HEK293 (cell line): Measurements from ENCODE around the gene INPP5A.
A peak's percentile ranks its signal among the peaks of the same experiment; 100 is the strongest.

ENCODE experiments used
- CTCF ChIA-PET: fragments of 350-600 bp; formaldehyde crosslinking; extraction: SDS; loops from one replicate; lab custom pipeline; 2021; ENCODE audit warnings: antibody characterized with exemption; lab: Yijun Ruan, JAX
- POLR2A ChIA-PET: fragments of 300-600 bp; formaldehyde crosslinking; extraction: SDS; loops from one replicate; lab custom pipeline; 2020; ENCODE audit warnings: antibody characterized with exemption, inconsistent platforms; lab: Yijun Ruan, JAX
- H3K27ac ChIP-seq: fragments of 200-500 bp; sonication (Bioruptor generic); 2 replicates; pipeline ENCODE4 v1.5.1; 2014; ENCODE audit warnings: low read depth, low read length, control low read depth, inconsistent platforms; ENCODE audit errors: extremely low read depth
- H3K36me3 ChIP-seq, 2 experiments: fragments of 200-500 bp in 1 of 2; sonication (Bioruptor generic) in 1 of 2; 1 replicate in 1 of 2; 2 replicates in 1 of 2; pipeline ENCODE4 v1.5.1; 2014 to 2017; ENCODE audit warnings: inconsistent platforms in 2 of 2, low read length in 2 of 2; ENCODE audit not compliant: control insufficient read depth in 2 of 2, insufficient read depth in 1 of 2
- H3K4me1 ChIP-seq: fragments of 200-500 bp; sonication (Bioruptor generic); 2 replicates; pipeline ENCODE4 v1.5.1; 2014; ENCODE audit warnings: mild to moderate bottlenecking, low read length, inconsistent platforms; ENCODE audit not compliant: control insufficient read depth, insufficient read depth
- H3K4me3 ChIP-seq: 2 replicates; pipeline ENCODE4 v1.5.1; 2011; ENCODE audit warnings: low read depth, mild to moderate bottlenecking, control low read depth, low read length, moderate library complexity
- H3K9me3 ChIP-seq: fragments of 200-500 bp; sonication (Bioruptor generic); 2 replicates; pipeline ENCODE4 v1.5.1; 2014; ENCODE audit warnings: low read depth, low read length, inconsistent platforms; ENCODE audit not compliant: control insufficient read depth, insufficient read depth
- EGR2 ChIP-seq: fragments of 450-650 bp; formaldehyde crosslinking; IDR thresholded peaks from 2 replicates; pipeline ENCODE4 v1.5.1; 2016; ENCODE audit warnings: low read depth, missing biosample characterization, missing genetic modification characterization
- HOXA7 ChIP-seq: sonication (generic); formaldehyde crosslinking; IDR thresholded peaks from 2 replicates; pipeline ENCODE4 v1.8.1; 2022; ENCODE audit warnings: missing genetic modification reagents, borderline replicate concordance
- HOXD13 ChIP-seq: sonication (generic); formaldehyde crosslinking; IDR thresholded peaks from 2 replicates; pipeline ENCODE4 v1.8.0; 2022; ENCODE audit warnings: missing genetic modification reagents, borderline replicate concordance
- KLF7 ChIP-seq: fragments of 450-650 bp; formaldehyde crosslinking; IDR thresholded peaks from 2 replicates; pipeline ENCODE4 v1.5.1; 2016; ENCODE audit warnings: missing biosample characterization, missing genetic modification characterization, borderline replicate concordance
- KLF8 ChIP-seq: fragments of 450-650 bp; formaldehyde crosslinking; IDR thresholded peaks from 2 replicates; pipeline ENCODE4 v1.5.1; 2016; ENCODE audit warnings: missing biosample characterization, missing genetic modification characterization
- PATZ1 ChIP-seq: fragments of 450-650 bp; formaldehyde crosslinking; IDR thresholded peaks from 2 replicates; pipeline ENCODE4 v1.5.1; 2016; ENCODE audit warnings: missing biosample characterization, missing genetic modification characterization
- PBX3 ChIP-seq: sonication (generic); formaldehyde crosslinking; IDR thresholded peaks from 2 replicates; pipeline ENCODE4 v1.8.1; 2022; ENCODE audit warnings: mild to moderate bottlenecking, moderate library complexity, missing genetic modification reagents
- SCRT2 ChIP-seq: fragments of 450-650 bp; formaldehyde crosslinking; IDR thresholded peaks from 2 replicates; pipeline ENCODE4 v1.5.1; 2016; ENCODE audit warnings: missing biosample characterization, missing genetic modification characterization
- WT1 ChIP-seq: fragments of 450-650 bp; formaldehyde crosslinking; IDR thresholded peaks from 2 replicates; pipeline ENCODE4 v1.5.1; 2016; ENCODE audit warnings: missing biosample characterization, missing genetic modification characterization
- ZBTB8A ChIP-seq: fragments of 450-650 bp; formaldehyde crosslinking; IDR thresholded peaks from 2 replicates; pipeline ENCODE4 v1.5.1; 2016; ENCODE audit warnings: missing biosample characterization, missing genetic modification characterization
- ZEB2 ChIP-seq: fragments of 450-650 bp; formaldehyde crosslinking; IDR thresholded peaks from 2 replicates; pipeline ENCODE4 v1.5.1; 2016; ENCODE audit warnings: missing biosample characterization, missing genetic modification characterization
- ZFHX2 ChIP-seq: fragments of 450-650 bp; formaldehyde crosslinking; conservative IDR thresholded peaks from 2 replicates; pipeline ENCODE4 v1.5.1; 2016; ENCODE audit warnings: missing biosample characterization, missing genetic modification characterization
- ZNF148 ChIP-seq: fragments of 450-650 bp; formaldehyde crosslinking; IDR thresholded peaks from 2 replicates; pipeline ENCODE4 v1.5.0; 2017; ENCODE audit warnings: missing biosample characterization, missing genetic modification characterization, borderline replicate concordance
- ZNF23 ChIP-seq: fragments of 450-650 bp; formaldehyde crosslinking; IDR thresholded peaks from 2 replicates; pipeline ENCODE4 v1.5.1; 2016; ENCODE audit warnings: missing biosample characterization, missing genetic modification characterization, borderline replicate concordance
- ZNF48 ChIP-seq: fragments of 450-650 bp; formaldehyde crosslinking; IDR thresholded peaks from 2 replicates; pipeline ENCODE4 v1.5.1; 2016; ENCODE audit warnings: missing biosample characterization, missing genetic modification characterization
- ZNF600 ChIP-seq: fragments of 450-650 bp; formaldehyde crosslinking; IDR thresholded peaks from 2 replicates; pipeline ENCODE4 v1.5.1; 2016; ENCODE audit warnings: missing biosample characterization, missing genetic modification characterization
- ZNF621 ChIP-seq: fragments of 450-650 bp; formaldehyde crosslinking; IDR thresholded peaks from 2 replicates; pipeline ENCODE4 v1.5.1; 2017; ENCODE audit warnings: missing biosample characterization, missing genetic modification characterization
- ZNF747 ChIP-seq: fragments of 450-650 bp; formaldehyde crosslinking; IDR thresholded peaks from 2 replicates; pipeline ENCODE4 v1.5.1; 2016; ENCODE audit warnings: missing biosample characterization, missing genetic modification characterization
- ZNF792 ChIP-seq: fragments of 450-650 bp; formaldehyde crosslinking; IDR thresholded peaks from 2 replicates; pipeline ENCODE4 v1.5.1; 2016; ENCODE audit warnings: missing biosample characterization, missing genetic modification characterization
- ZNF837 ChIP-seq: fragments of 450-650 bp; formaldehyde crosslinking; IDR thresholded peaks from 2 replicates; pipeline ENCODE4 v1.5.1; 2016; ENCODE audit warnings: missing biosample characterization, missing genetic modification characterization
- ZNF843 ChIP-seq: fragments of 450-650 bp; formaldehyde crosslinking; IDR thresholded peaks from 2 replicates; pipeline ENCODE4 v1.5.1; 2016; ENCODE audit warnings: missing biosample characterization, missing genetic modification characterization
- ZSCAN18 ChIP-seq: fragments of 450-650 bp; formaldehyde crosslinking; IDR thresholded peaks from 2 replicates; pipeline ENCODE4 v1.5.1; 2016; ENCODE audit warnings: missing biosample characterization, missing genetic modification characterization

Gene INPP5A

GRCh38 chr10:132728741-132729140 is 191.2 kb downstream of the INPP5A start:
- no peaks in the 10 kb centered on the region for H3K4me1 ChIP-seq
- TF ChIP-seq HOXD13 (CRISPR knock-in tag) (no peak), EGR2 (no peak), ZNF600 (tag by site-specific recombination) (no peak), HOXA7 (CRISPR knock-in tag) (no peak)
- TF ChIP-seq, all 188 proteins: peak for 0
- CTCF ChIA-PET, result no interaction called here
- H3K9me3 ChIP-seq, result no peaks in the 10 kb centered on the region
- no peaks in the 10 kb centered on the region for H3K36me3 ChIP-seq
- POLR2A ChIA-PET, result no interaction called here
- no peak overlapping the region for H3K4me3 ChIP-seq
- H3K27ac ChIP-seq, result no peak overlapping the region

GRCh38 chr10:132729810-132730572 is 192.4 kb downstream of the INPP5A start:
- TF ChIP-seq ZNF837 (tag by site-specific recombination) (no peak), PBX3 (CRISPR knock-in tag) (no peak), ZNF747 (tag by site-specific recombination) (no peak), ZNF792 (tag by site-specific recombination) (no peak), EGR2 (peak; percentile 93), ZFHX2 (peak; percentile 84), PATZ1 (tag by site-specific recombination) (no peak), ZNF148 (tag by site-specific recombination) (no peak)
- Histone ChIP-seq H3K9me3 (no peaks in the 10 kb centered on the region), H3K4me1 (no peaks in the 10 kb centered on the region), H3K4me3 (no peak overlapping the region), H3K27ac (no peak overlapping the region), H3K36me3 (no peaks in the 10 kb centered on the region)
- ChIA-PET CTCF (no interaction called here), POLR2A (no interaction called here)

GRCh38 chr10:132730573-132730953 is 193.0 kb downstream of the INPP5A start:
- no peak overlapping the region for H3K4me3 ChIP-seq
- no peaks in the 10 kb centered on the region for H3K4me1 ChIP-seq
- H3K36me3 ChIP-seq, result no peaks in the 10 kb centered on the region
- ChIA-PET POLR2A (no interaction called here), CTCF (no interaction called here)
- no peaks in the 10 kb centered on the region for H3K9me3 ChIP-seq
- 0 out of 2 replicates have a peak, but pooled peaks have one; percentile 1 for TF ChIP-seq EGR2
- TF ChIP-seq ZNF48 (tag by site-specific recombination), result no peak
- H3K27ac ChIP-seq, result no peak overlapping the region

GRCh38 chr10:132732518-132732917 is 194.9 kb downstream of the INPP5A start:
- ChIA-PET POLR2A (no interaction called here), CTCF (no interaction called here)
- Histone ChIP-seq H3K4me1 (no peaks in the 10 kb centered on the region), H3K9me3 (no peaks in the 10 kb centered on the region), H3K27ac (no peak overlapping the region), H3K4me3 (no peak overlapping the region), H3K36me3 (no peaks in the 10 kb centered on the region)
- TF ChIP-seq ZEB2 (no peak), ZSCAN18 (tag by site-specific recombination) (no peak), WT1 (tag by site-specific recombination) (no peak), SCRT2 (tag by site-specific recombination) (no peak), ZNF843 (no peak), KLF7 (tag by site-specific recombination) (no peak), ZNF621 (no peak), ZBTB8A (tag by site-specific recombination) (no peak), KLF8 (no peak), ZNF23 (no peak)
